ENCODE measurements around the gene STXBP3.

Gene STXBP3

DNA sequence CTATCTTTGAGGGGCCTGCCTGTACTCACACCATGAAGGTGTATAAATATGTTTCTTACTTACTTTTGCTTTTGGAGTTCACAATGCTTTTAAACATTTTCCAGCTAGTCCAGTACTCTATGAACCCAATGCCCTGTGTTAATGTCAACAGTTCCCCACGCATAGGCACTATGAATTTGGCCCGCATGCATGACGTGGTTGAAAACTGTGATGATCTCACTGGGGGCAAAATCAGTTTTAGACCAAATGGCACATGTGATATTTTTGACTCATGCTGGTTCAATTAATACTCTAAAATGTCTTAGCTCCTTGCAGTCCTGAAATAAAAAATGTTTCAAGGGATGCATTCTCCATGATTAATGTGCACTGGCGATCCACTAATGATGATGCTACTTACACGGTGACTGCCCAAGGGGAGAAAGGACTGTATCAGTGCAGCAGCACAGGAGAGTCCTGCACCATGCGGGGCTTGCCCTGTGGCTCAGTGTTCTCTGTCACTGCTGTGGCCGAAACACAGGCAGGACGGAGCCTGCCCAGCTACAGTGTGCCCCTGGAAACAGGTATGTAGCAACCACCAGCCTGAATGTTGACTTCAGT is 18.0 kb upstream of the STXBP3 start:
- H3K27me3 ChIP-seq (ENCODE audit: insufficient read depth, low read length, poor library complexity), result no peaks in the 10 kb centered on the region
- H3K4me2 ChIP-seq (ENCODE audit: insufficient read depth, low read length), result no peak overlapping the region
- H3K4me3 ChIP-seq (ENCODE audit: low read depth in 1 of 2, low read length in 2 of 2), result no peak overlapping the region
- DNase-seq (no peak), ATAC-seq (ENCODE audit: insufficient read depth, low read depth) (no peak)
- H3K27ac ChIP-seq (ENCODE audit: low read length), result no peak overlapping the region
- no peak overlapping the region for H2AFZ ChIP-seq (ENCODE audit: low read depth, low read length)
- H3K9ac ChIP-seq (ENCODE audit: low read depth, low read length), result no peak overlapping the region
- no peaks in the 10 kb centered on the region for H3K9me3 ChIP-seq (ENCODE audit: insufficient read depth, low read length, severe bottlenecking)
- TF ChIP-seq, protein P1, sequence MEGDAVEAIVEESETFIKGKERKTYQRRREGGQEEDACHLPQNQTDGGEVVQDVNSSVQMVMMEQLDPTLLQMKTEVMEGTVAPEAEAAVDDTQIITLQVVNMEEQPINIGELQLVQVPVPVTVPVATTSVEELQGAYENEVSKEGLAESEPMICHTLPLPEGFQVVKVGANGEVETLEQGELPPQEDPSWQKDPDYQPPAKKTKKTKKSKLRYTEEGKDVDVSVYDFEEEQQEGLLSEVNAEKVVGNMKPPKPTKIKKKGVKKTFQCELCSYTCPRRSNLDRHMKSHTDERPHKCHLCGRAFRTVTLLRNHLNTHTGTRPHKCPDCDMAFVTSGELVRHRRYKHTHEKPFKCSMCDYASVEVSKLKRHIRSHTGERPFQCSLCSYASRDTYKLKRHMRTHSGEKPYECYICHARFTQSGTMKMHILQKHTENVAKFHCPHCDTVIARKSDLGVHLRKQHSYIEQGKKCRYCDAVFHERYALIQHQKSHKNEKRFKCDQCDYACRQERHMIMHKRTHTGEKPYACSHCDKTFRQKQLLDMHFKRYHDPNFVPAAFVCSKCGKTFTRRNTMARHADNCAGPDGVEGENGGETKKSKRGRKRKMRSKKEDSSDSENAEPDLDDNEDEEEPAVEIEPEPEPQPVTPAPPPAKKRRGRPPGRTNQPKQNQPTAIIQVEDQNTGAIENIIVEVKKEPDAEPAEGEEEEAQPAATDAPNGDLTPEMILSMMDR (IDR thresholded peaks at IDR 0.05; ENCODE audit: borderline replicate concordance, extremely low read depth, low read length, poor library complexity, severe bottlenecking), result no peak
- TF ChIP-seq EZH2 (IDR thresholded peaks at IDR 0.05; ENCODE audit: borderline replicate concordance, low read depth, low read length, severe bottlenecking), result no peak
- no peaks in the 10 kb centered on the region for H4K20me1 ChIP-seq (ENCODE audit: insufficient read depth, low read length)
- no peaks in the 10 kb centered on the region for H3K4me1 ChIP-seq (ENCODE audit: insufficient read depth, low read length)
- H3K79me2 ChIP-seq (ENCODE audit: insufficient read depth, low read length), result no peaks in the 10 kb centered on the region
- no peaks in the 10 kb centered on the region for H3K36me3 ChIP-seq (ENCODE audit: insufficient read depth, low read length)

- Histone ChIP-seq H3K4me2 (ENCODE audit: insufficient read depth, low read length) (no peak overlapping the region), H3K79me2 (ENCODE audit: insufficient read depth, low read length) (no peaks in the 10 kb centered on the region), H3K9ac (ENCODE audit: low read depth, low read length) (no peak overlapping the region), H3K9me3 (ENCODE audit: insufficient read depth, low read length, severe bottlenecking) (no peaks in the 10 kb centered on the region), H3K27me3 (ENCODE audit: insufficient read depth, low read length, poor library complexity) (peaks cover 3% of the 10 kb centered on the region), H2AFZ (ENCODE audit: low read depth, low read length) (no peak overlapping the region), H3K36me3 (ENCODE audit: insufficient read depth, low read length) (no peaks in the 10 kb centered on the region), H3K27ac (ENCODE audit: low read length) (no peak overlapping the region), H3K4me3 (ENCODE audit: low read depth in 1 of 2, low read length in 2 of 2) (no peak overlapping the region), H4K20me1 (ENCODE audit: insufficient read depth, low read length) (no peaks in the 10 kb centered on the region), H3K4me1 (ENCODE audit: insufficient read depth, low read length) (no peaks in the 10 kb centered on the region)
- no peak for DNase-seq
- TF ChIP-seq, protein P1 (IDR thresholded peaks at IDR 0.05; ENCODE audit: borderline replicate concordance, extremely low read depth, low read length, poor library complexity, severe bottlenecking), result no peak
- no peak for TF ChIP-seq EZH2 (IDR thresholded peaks at IDR 0.05; ENCODE audit: borderline replicate concordance, low read depth, low read length, severe bottlenecking)
- no peak for ATAC-seq (ENCODE audit: insufficient read depth, low read depth)
These were observed 17.0 kb upstream of the STXBP3 start for GRCh38 chr1:108729481-108729880.

- Histone ChIP-seq H3K9ac (ENCODE audit: low read depth, low read length) (no peak overlapping the region), H4K20me1 (ENCODE audit: insufficient read depth, low read length) (no peaks in the 10 kb centered on the region), H3K9me3 (ENCODE audit: insufficient read depth, low read length, severe bottlenecking) (no peaks in the 10 kb centered on the region), H3K4me2 (ENCODE audit: insufficient read depth, low read length) (no peak overlapping the region), H3K27me3 (ENCODE audit: insufficient read depth, low read length, poor library complexity) (peaks cover 15% of the 10 kb centered on the region), H3K36me3 (ENCODE audit: insufficient read depth, low read length) (no peaks in the 10 kb centered on the region), H3K79me2 (ENCODE audit: insufficient read depth, low read length) (no peaks in the 10 kb centered on the region), H3K4me1 (ENCODE audit: insufficient read depth, low read length) (no peaks in the 10 kb centered on the region), H3K4me3 (ENCODE audit: low read depth in 1 of 2, low read length in 2 of 2) (no peak overlapping the region), H3K27ac (ENCODE audit: low read length) (no peak overlapping the region), H2AFZ (ENCODE audit: low read depth, low read length) (no peak overlapping the region)
- ATAC-seq (ENCODE audit: insufficient read depth, low read depth) (no peak), DNase-seq (no peak)
- TF ChIP-seq, protein P1 (IDR thresholded peaks at IDR 0.05; ENCODE audit: borderline replicate concordance, extremely low read depth, low read length, poor library complexity, severe bottlenecking), result no peak
- TF ChIP-seq EZH2 (IDR thresholded peaks at IDR 0.05; ENCODE audit: borderline replicate concordance, low read depth, low read length, severe bottlenecking), result no peak
These were observed 14.1 kb upstream of the STXBP3 start for GRCh38 chr1:108732398-108732797.
